ENCODE results near the gene PHKA1. TPM values are rescaled to one million over a fixed set of nuclear protein-coding genes. Genes with fewer than 3 reads are reported as not detected.

The PHKA1 gene
- total and polyA plus RNA-seq, 2 donors (not counting 1 experiment from before 2014, with no cell fraction given) = 0.07 to 0.20 TPM

GRCh38 chrX:72624194-72624593 lies 89.9 kb downstream of the PHKA1 start:
- Histone ChIP-seq H3K36me3 (replicated peaks in 1 of 2; ENCODE audit: control extremely low read depth in 1 of 2, control insufficient read depth in 1 of 2, extremely low read depth in 1 of 2, insufficient read depth in 2 of 2, low read length in 1 of 2) (no peaks in the 10 kb centered on the region), H3K27me3 (replicated peaks in 1 of 4; ENCODE audit: control extremely low read depth in 1 of 4, control insufficient read depth in 3 of 4, insufficient read depth in 4 of 4, low read length in 3 of 4) (no peaks in the 10 kb centered on the region), H3K4me2 (replicated peaks; ENCODE audit: low read depth, low read length, poor library complexity, severe bottlenecking) (no peak overlapping the region), H4K20me1 (ENCODE audit: control insufficient read depth, insufficient read depth, low read length, poor library complexity, severe bottlenecking) (no peaks in the 10 kb centered on the region), H3K9me3 (ENCODE audit: control extremely low read depth in 1 of 3, control insufficient read depth in 2 of 3, insufficient read depth in 1 of 3, low read length in 2 of 3) (no peaks in the 10 kb centered on the region), H3K27ac (ENCODE audit: low read length in 2 of 2) (no peak overlapping the region), H3K9ac (ENCODE audit: low read length) (no peak overlapping the region), H3K79me2 (ENCODE audit: control insufficient read depth, insufficient read depth, low read length) (no peaks in the 10 kb centered on the region), H3K4me1 (ENCODE audit: control insufficient read depth in 2 of 2, insufficient read depth in 2 of 2, low read length in 2 of 2) (no peaks in the 10 kb centered on the region), H3K4me3 (ENCODE audit: control extremely low read depth in 1 of 5, extremely low read depth in 1 of 5, insufficient read depth in 1 of 5, low read depth in 2 of 5, low read length in 4 of 5) (no peak overlapping the region), H2AFZ (ENCODE audit: insufficient read depth, low read depth, low read length, poor library complexity, severe bottlenecking) (no peak overlapping the region)
- Mint-ChIP-seq H3K9me3 (ENCODE audit: insufficient read depth) (no peaks in the 10 kb centered on the region), H3K4me3 (no peak overlapping the region), H3K27me3 (peaks cover 3% of the 10 kb centered on the region), H3K27ac (no peak overlapping the region), H3K4me1 (no peaks in the 10 kb centered on the region)
- DNase-seq = no peak
- POLR2A ChIA-PET = no interaction called here
- intact Hi-C loops (cut with micrococcal nuclease) = no loop called here
- TF ChIP-seq CTCF (IDR thresholded peaks at IDR 0.05) (no peak), EZH2 (IDR thresholded peaks at IDR 0.05; ENCODE audit: borderline replicate concordance, insufficient read depth, low read depth, low read length, poor library complexity, severe bottlenecking) (no peak)
- CTCF ChIA-PET = no interaction called here
- ATAC-seq (ENCODE audit: low read depth) = no peak

- H3K4me3 Mint-ChIP-seq = no peak overlapping the region
- DNase-seq = no peak
Observed at GRCh38 chrX:72621625-72622485, 92.3 kb downstream of the PHKA1 start.

More at GRCh38 chrX:72621625-72622485, 92.3 kb downstream of the PHKA1 start:
- H3K9me3 Mint-ChIP-seq (ENCODE audit: insufficient read depth) = no peaks in the 10 kb centered on the region
- H4K20me1 ChIP-seq (ENCODE audit: control insufficient read depth, insufficient read depth, low read length, poor library complexity, severe bottlenecking) = no peaks in the 10 kb centered on the region
- H3K9ac ChIP-seq (ENCODE audit: low read length) = no peak overlapping the region
- intact Hi-C loops (cut with micrococcal nuclease) = no loop called here
- no peak overlapping the region for H3K4me3 ChIP-seq (ENCODE audit: control extremely low read depth in 1 of 5, extremely low read depth in 1 of 5, insufficient read depth in 1 of 5, low read depth in 2 of 5, low read length in 4 of 5)
- CTCF ChIA-PET = no interaction called here
- H3K36me3 ChIP-seq (replicated peaks in 1 of 2; ENCODE audit: control extremely low read depth in 1 of 2, control insufficient read depth in 1 of 2, extremely low read depth in 1 of 2, insufficient read depth in 2 of 2, low read length in 1 of 2) = no peaks in the 10 kb centered on the region
- H3K9me3 ChIP-seq (ENCODE audit: control extremely low read depth in 1 of 3, control insufficient read depth in 2 of 3, insufficient read depth in 1 of 3, low read length in 2 of 3) = no peaks in the 10 kb centered on the region
- TF ChIP-seq CTCF (IDR thresholded peaks at IDR 0.05) (no peak), EZH2 (IDR thresholded peaks at IDR 0.05; ENCODE audit: borderline replicate concordance, insufficient read depth, low read depth, low read length, poor library complexity, severe bottlenecking) (no peak)
- H3K27ac Mint-ChIP-seq = no peak overlapping the region
- no peak overlapping the region for H3K27ac ChIP-seq (ENCODE audit: low read length in 2 of 2)
- peaks cover 3% of the 10 kb centered on the region for H3K27me3 Mint-ChIP-seq
- no peak overlapping the region for H2AFZ ChIP-seq (ENCODE audit: insufficient read depth, low read depth, low read length, poor library complexity, severe bottlenecking)
- POLR2A ChIA-PET = no interaction called here
- H3K4me2 ChIP-seq (replicated peaks; ENCODE audit: low read depth, low read length, poor library complexity, severe bottlenecking) = no peak overlapping the region
- H3K4me1 Mint-ChIP-seq = no peaks in the 10 kb centered on the region
- H3K27me3 ChIP-seq (replicated peaks in 1 of 4; ENCODE audit: control extremely low read depth in 1 of 4, control insufficient read depth in 3 of 4, insufficient read depth in 4 of 4, low read length in 3 of 4) = no peaks in the 10 kb centered on the region
- no peak for ATAC-seq (ENCODE audit: low read depth)
- WGBS (ENCODE audit: insufficient coverage) = no CpG with 5 or more reads among the region's 4 CpGs
- no peaks in the 10 kb centered on the region for H3K4me1 ChIP-seq (ENCODE audit: control insufficient read depth in 2 of 2, insufficient read depth in 2 of 2, low read length in 2 of 2)
- H3K79me2 ChIP-seq (ENCODE audit: control insufficient read depth, insufficient read depth, low read length) = no peaks in the 10 kb centered on the region
